GM23338 (cell line): ENCODE measurements around the gene IPPK. TPM values are rescaled to one million over a fixed set of nuclear protein-coding genes. Genes with fewer than 3 reads are reported as not detected.

Experiments used
- ATAC-seq: fragments of 200-7000 bp; cut with Tn5 transposase; 3 replicates; pipeline ENCODE4 v1.9.1; 2020
- DNase-seq: peaks from one replicate; pipeline ENCODE4 v3.0.0-alpha.2; 2015; ENCODE audit warnings: low spot score
- H2AFZ ChIP-seq: fragments of 200-600 bp; sonication (generic); 2 replicates; pipeline ENCODE4 v1.8.0; 2016; ENCODE audit warnings: antibody characterized with exemption, mild to moderate bottlenecking, moderate library complexity
- H3F3A ChIP-seq: fragments of 200-600 bp; sonication (generic); replicated peaks from 2 replicates; pipeline ENCODE4 v1.8.0; 2017; ENCODE audit warnings: antibody characterized with exemption, mixed run types, low read depth
- H3K27ac ChIP-seq: fragments of 200-600 bp; sonication (generic); 2 replicates; pipeline ENCODE4 v1.6.1; 2016; ENCODE audit warnings: low read depth
- H3K27me3 ChIP-seq: fragments of 200-600 bp; sonication (generic); 2 replicates; pipeline ENCODE4 v1.8.0; 2016; ENCODE audit warnings: mild to moderate bottlenecking, mixed run types, moderate library complexity; ENCODE audit not compliant: insufficient read depth
- H3K36me3 ChIP-seq: fragments of 200-600 bp; sonication (generic); 2 replicates; pipeline ENCODE4 v1.8.0; 2016; ENCODE audit warnings: mild to moderate bottlenecking; ENCODE audit not compliant: insufficient read depth
- H3K4me1 ChIP-seq: fragments of 200-600 bp; sonication (generic); 2 replicates; pipeline ENCODE4 v1.8.0; 2016; ENCODE audit warnings: mild to moderate bottlenecking, moderate library complexity; ENCODE audit not compliant: insufficient read depth
- H3K4me2 ChIP-seq: fragments of 200-600 bp; sonication (generic); 2 replicates; pipeline ENCODE4 v1.7.1; 2017; ENCODE audit warnings: mixed run types
- H3K4me3 ChIP-seq: fragments of 200-600 bp; sonication (generic); 2 replicates; pipeline ENCODE4 v1.6.1; 2016; ENCODE audit warnings: mixed run types
- H3K79me2 ChIP-seq: fragments of 200-600 bp; sonication (generic); replicated peaks from 2 replicates; pipeline ENCODE4 v1.8.0; 2017; ENCODE audit warnings: mild to moderate bottlenecking; ENCODE audit not compliant: insufficient read depth
- H3K9me2 ChIP-seq: fragments of 200-600 bp; sonication (generic); 2 replicates; pipeline ENCODE4 v1.8.0; 2017; ENCODE audit not compliant: insufficient read depth
- H4K20me1 ChIP-seq: fragments of 200-600 bp; sonication (generic); replicated peaks from 2 replicates; pipeline ENCODE4 v1.8.0; 2017; ENCODE audit warnings: mild to moderate bottlenecking; ENCODE audit not compliant: insufficient read depth
- H3K27ac Mint-ChIP-seq: 2 replicates; pipeline ENCODE4 v1.8.0; 2020; ENCODE audit warnings: inconsistent platforms, mild to moderate bottlenecking, moderate library complexity, mixed read lengths
- H3K27me3 Mint-ChIP-seq: 3 replicates; pipeline ENCODE4 v1.8.0; 2022; ENCODE audit warnings: low read depth, mild to moderate bottlenecking, moderate library complexity, mixed read lengths, inconsistent platforms; ENCODE audit not compliant: insufficient read depth, poor library complexity
- H3K36me3 Mint-ChIP-seq: 3 replicates; pipeline ENCODE4 v1.8.0; 2021; ENCODE audit warnings: low read depth, mild to moderate bottlenecking, inconsistent platforms, moderate library complexity, mixed read lengths
- H3K4me1 Mint-ChIP-seq: 3 replicates; pipeline ENCODE4 v1.8.0; 2020; ENCODE audit warnings: mild to moderate bottlenecking, inconsistent platforms, mixed read lengths
- H3K4me3 Mint-ChIP-seq: 3 replicates; pipeline ENCODE4 v1.8.0; 2021; ENCODE audit warnings: moderate library complexity, mild to moderate bottlenecking, inconsistent platforms, mixed read lengths
- H3K9me3 Mint-ChIP-seq: 3 replicates; pipeline ENCODE4 v1.8.0; 2020; ENCODE audit warnings: moderate library complexity, mild to moderate bottlenecking, inconsistent platforms, mixed read lengths
- CREB1 ChIP-seq: fragments of 250-450 bp; sonication (Bioruptor Pico); IDR thresholded peaks from 2 replicates; pipeline ENCODE4 v1.5.0; 2020; ENCODE audit warnings: low read depth, mild to moderate bottlenecking, moderate library complexity
- CTCF ChIP-seq, 2 experiments: fragments of 200-600 bp in 1 of 2; sonication (generic) in 1 of 2; conservative IDR thresholded peaks; 2 replicates each; pipeline versions ENCODE4 v1.5.1 to v1.6.1; 2016 to 2017; ENCODE audit warnings: antibody characterized with exemption in 2 of 2, low read depth in 2 of 2, mild to moderate bottlenecking in 2 of 2, moderate library complexity in 1 of 2
- EZH2 ChIP-seq: fragments of 200-600 bp; sonication (generic); IDR thresholded peaks from one replicate; pipeline ENCODE4 v1.8.0; 2017; ENCODE audit warnings: antibody characterized with exemption, mild to moderate bottlenecking, low read depth; ENCODE audit not compliant: unreplicated experiment
- EZH2phosphoT487 ChIP-seq: fragments of 200-600 bp; sonication (generic); IDR thresholded peaks from one replicate; pipeline ENCODE4 v1.8.1; 2018; ENCODE audit warnings: antibody characterized with exemption; ENCODE audit not compliant: unreplicated experiment
- JUNB ChIP-seq: IDR thresholded peaks from one replicate; pipeline ENCODE4 v1.6.1; 2016; ENCODE audit warnings: antibody characterized with exemption; ENCODE audit not compliant: unreplicated experiment
- POLR2AphosphoS5 ChIP-seq: IDR thresholded peaks from 2 replicates; pipeline ENCODE4 v1.6.1; 2016; ENCODE audit warnings: antibody characterized with exemption, low read depth
- REST ChIP-seq: IDR thresholded peaks from one replicate; pipeline ENCODE4 v1.6.1; 2018; ENCODE audit warnings: antibody characterized with exemption; ENCODE audit not compliant: unreplicated experiment
- STAT1 ChIP-seq: IDR thresholded peaks from one replicate; pipeline ENCODE4 v1.6.1; 2016; ENCODE audit warnings: antibody characterized with exemption; ENCODE audit not compliant: unreplicated experiment
- ZNF114 ChIP-seq: fragments of 250-450 bp; sonication (Bioruptor Pico); IDR thresholded peaks from 2 replicates; pipeline ENCODE4 v1.5.0; 2020; ENCODE audit warnings: mild to moderate bottlenecking, moderate library complexity
- ZNF331 ChIP-seq: fragments of 250-450 bp; sonication (Bioruptor Pico); IDR thresholded peaks from 2 replicates; pipeline ENCODE4 v1.5.0; 2020; ENCODE audit warnings: low read depth, mild to moderate bottlenecking, moderate library complexity
- ZNF462 ChIP-seq: fragments of 250-450 bp; sonication (Bioruptor Pico); IDR thresholded peaks from 2 replicates; pipeline ENCODE4 v1.5.0; 2020; ENCODE audit warnings: mild to moderate bottlenecking, moderate library complexity
- polyA plus RNA-seq: library from polyadenylated mRNA; unstranded; fragments of >200 nt; fragmentation: Nextera tagmentation; extraction: Ambion mirVana; gene quantifications from 2 replicates; pipeline ENCODE4 v1.2.1, GENCODE V29; 2016
- total RNA-seq: library from RNA; depleted of rRNA; stranded (reverse); fragments of >200 nt; shearing (Covaris generic); gene quantifications from 2 replicates; pipeline ENCODE4 v1.2.3, GENCODE V29; 2014
- TF ChIP-seq, protein P1 (sequence below): IDR thresholded peaks from 2 replicates; pipeline ENCODE4 v1.6.1; 2016; ENCODE audit warnings: antibody characterized with exemption

Gene IPPK
- total and polyA plus RNA-seq, 2 experiments from 2014 or later = 6.5 to 17.5 TPM

DNA sequence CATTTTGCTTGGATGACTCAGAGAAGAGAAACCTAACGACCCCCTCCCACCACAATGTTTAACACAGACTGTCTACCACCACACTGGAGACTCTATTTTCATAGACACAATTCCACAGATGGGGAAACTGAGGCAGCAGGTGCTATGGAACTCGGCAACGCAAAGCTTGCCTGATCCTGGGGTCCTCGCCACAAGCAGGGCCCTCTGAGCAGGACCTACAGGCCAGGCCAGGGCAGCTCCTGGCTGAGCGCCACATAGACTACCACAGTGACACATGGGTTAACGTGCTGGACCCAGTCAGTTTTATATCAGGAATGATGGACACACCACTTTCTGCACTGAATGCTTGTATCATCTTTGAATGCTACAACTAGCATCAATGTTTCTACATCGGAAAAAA is 11.8 kb downstream of the IPPK start:
- DNase-seq = no peak
- H3K27me3 ChIP-seq = no peaks in the 10 kb centered on the region
- H3K4me1 Mint-ChIP-seq = peaks cover 17% of the 10 kb centered on the region
- H2AFZ ChIP-seq = no peak overlapping the region
- peaks cover 8% of the 10 kb centered on the region for H3K27me3 Mint-ChIP-seq
- H3K9me2 ChIP-seq = no peaks in the 10 kb centered on the region
- no peak overlapping the region for H3K4me2 ChIP-seq
- H3K4me1 ChIP-seq = peaks cover 6% of the 10 kb centered on the region; the same call in 1 of the 2 replicates
- TF ChIP-seq ZNF114 = no peak
- no peak for TF ChIP-seq EZH2phosphoT487
- TF ChIP-seq, protein P1, sequence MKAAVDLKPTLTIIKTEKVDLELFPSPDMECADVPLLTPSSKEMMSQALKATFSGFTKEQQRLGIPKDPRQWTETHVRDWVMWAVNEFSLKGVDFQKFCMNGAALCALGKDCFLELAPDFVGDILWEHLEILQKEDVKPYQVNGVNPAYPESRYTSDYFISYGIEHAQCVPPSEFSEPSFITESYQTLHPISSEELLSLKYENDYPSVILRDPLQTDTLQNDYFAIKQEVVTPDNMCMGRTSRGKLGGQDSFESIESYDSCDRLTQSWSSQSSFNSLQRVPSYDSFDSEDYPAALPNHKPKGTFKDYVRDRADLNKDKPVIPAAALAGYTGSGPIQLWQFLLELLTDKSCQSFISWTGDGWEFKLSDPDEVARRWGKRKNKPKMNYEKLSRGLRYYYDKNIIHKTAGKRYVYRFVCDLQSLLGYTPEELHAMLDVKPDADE = no peak
- no peak for TF ChIP-seq CTCF (conservative IDR thresholded peaks at IDR 0.05; ENCODE audit: low read depth in 2 of 2)
- TF ChIP-seq CREB1 (CRISPR knock-in tag) = no peak
- TF ChIP-seq STAT1 = no peak
- no peak for TF ChIP-seq REST
- no peak for TF ChIP-seq ZNF331 (CRISPR knock-in tag)
- no peak for TF ChIP-seq JUNB
- no peak for TF ChIP-seq ZNF462 (CRISPR knock-in tag)
- no peak for TF ChIP-seq EZH2
- no peak for TF ChIP-seq POLR2AphosphoS5
- H3K27ac ChIP-seq = no peak overlapping the region
- H3F3A ChIP-seq = no peaks in the 10 kb centered on the region
- peaks cover 7% of the 10 kb centered on the region; the same call in 1 of the 2 replicates for H4K20me1 ChIP-seq
- H3K9me3 Mint-ChIP-seq = no peaks in the 10 kb centered on the region
- no peaks in the 10 kb centered on the region for H3K36me3 ChIP-seq
- H3K4me3 Mint-ChIP-seq = no peak overlapping the region
- peaks cover 8% of the 10 kb centered on the region for H3K36me3 Mint-ChIP-seq
- H3K79me2 ChIP-seq = peaks cover 28% of the 10 kb centered on the region
- H3K4me3 ChIP-seq = no peak overlapping the region
- no peak overlapping the region for H3K27ac Mint-ChIP-seq
- no peak for ATAC-seq
